Activated naive CD4-positive, alpha-beta T cell treated with anti-CD3 and anti-CD28 coated beads, Interleukin-2, amount 10 ng/mL, durations not matched to agents 5 hours and 36 hours (primary cell): ENCODE results near the gene DDX50. TPM values are rescaled to one million over a fixed set of nuclear protein-coding genes. Genes with fewer than 3 reads are reported as not detected.

Experiments used
- total RNA-seq, 2 experiments: library from RNA; stranded (reverse); gene quantifications; one replicate each; pipeline ENCODE4 v1.2.3, GENCODE V29; 2021

DDX50 gene, protein sequence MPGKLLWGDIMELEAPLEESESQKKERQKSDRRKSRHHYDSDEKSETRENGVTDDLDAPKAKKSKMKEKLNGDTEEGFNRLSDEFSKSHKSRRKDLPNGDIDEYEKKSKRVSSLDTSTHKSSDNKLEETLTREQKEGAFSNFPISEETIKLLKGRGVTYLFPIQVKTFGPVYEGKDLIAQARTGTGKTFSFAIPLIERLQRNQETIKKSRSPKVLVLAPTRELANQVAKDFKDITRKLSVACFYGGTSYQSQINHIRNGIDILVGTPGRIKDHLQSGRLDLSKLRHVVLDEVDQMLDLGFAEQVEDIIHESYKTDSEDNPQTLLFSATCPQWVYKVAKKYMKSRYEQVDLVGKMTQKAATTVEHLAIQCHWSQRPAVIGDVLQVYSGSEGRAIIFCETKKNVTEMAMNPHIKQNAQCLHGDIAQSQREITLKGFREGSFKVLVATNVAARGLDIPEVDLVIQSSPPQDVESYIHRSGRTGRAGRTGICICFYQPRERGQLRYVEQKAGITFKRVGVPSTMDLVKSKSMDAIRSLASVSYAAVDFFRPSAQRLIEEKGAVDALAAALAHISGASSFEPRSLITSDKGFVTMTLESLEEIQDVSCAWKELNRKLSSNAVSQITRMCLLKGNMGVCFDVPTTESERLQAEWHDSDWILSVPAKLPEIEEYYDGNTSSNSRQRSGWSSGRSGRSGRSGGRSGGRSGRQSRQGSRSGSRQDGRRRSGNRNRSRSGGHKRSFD
- 10 to 100 TPM; 45.2 to 48.9 TPM for total RNA-seq

DNA sequence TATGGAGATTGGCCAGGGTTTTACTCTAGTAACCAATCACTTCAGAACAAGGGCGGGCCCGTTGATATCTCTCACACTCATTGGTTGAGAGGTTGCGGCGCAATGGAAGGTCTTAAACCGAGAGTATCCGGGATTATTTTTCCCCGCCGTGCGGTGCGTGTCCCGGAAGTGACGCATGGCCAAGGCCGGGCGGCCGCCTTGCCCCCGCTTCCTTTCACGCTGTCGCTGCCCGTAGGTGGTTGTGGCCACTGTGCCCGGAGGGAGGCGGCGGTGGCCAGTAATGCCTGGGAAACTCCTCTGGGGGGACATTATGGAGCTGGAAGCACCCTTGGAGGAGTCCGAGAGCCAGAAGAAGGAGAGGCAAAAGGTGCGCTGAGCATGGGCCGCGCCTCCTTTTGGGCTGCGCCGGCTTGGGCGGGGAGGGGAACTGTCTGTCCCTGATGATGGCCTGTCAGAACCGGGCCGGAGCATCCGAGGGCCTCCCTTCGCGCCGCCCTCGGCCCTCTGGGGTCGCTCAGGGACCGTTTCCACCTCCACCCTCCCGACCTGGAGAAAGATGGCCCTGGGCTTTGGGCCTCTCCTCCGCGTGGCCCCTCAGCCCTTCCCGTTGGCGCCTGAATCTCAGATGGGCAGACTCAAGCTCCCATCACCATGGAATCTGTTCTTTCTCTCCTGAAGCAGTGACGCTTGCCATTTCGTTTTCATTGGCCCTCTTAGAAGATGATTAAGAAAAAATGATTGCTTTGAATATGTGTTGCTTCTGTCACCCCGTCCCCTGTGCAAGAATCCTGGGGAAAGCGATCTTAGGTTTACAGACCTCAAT, at the start of gene DDX50:
DDX50 (plus strand) TSS at position 211 of the 823 bp plus-strand sequence; CDS start at position 281, 70 bp downstream.

DNA sequence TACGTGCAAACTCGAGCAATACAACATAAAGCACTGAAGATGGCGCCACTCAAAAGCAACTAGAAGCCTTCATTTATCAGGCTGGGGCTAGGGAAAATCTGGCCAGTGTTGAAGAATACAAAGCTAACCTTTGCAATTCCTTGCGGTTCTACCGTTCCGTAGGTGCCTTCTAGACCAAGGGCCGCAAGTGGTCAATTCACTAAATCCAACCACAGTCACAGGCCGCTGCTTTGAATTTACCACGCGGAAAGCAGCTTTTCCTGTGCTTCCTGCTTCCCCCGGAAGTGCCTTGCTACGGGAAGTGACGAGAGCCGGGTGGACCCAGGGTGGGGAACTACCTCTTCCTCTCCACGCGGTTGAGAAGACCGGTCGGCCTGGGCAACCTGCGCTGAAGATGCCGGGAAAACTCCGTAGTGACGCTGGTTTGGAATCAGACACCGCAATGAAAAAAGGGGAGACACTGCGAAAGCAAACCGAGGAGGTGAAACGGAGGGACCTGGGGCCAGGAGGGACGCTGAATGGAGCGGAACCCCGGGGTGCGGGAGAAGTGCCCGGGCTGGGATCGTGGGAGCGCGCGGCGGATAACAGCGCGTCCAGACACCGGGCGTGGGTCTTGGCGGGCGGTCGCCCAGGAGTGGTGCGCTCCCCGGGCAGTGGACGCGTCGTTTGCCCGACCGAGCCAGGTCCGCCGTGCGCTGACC, 54.9 kb downstream of the DDX50 start, which contains the start of gene DDX21:
DDX21 (plus strand) TSS at position 339 of the 701 bp plus-strand sequence; CDS start at position 395, 56 bp downstream.

DNA sequence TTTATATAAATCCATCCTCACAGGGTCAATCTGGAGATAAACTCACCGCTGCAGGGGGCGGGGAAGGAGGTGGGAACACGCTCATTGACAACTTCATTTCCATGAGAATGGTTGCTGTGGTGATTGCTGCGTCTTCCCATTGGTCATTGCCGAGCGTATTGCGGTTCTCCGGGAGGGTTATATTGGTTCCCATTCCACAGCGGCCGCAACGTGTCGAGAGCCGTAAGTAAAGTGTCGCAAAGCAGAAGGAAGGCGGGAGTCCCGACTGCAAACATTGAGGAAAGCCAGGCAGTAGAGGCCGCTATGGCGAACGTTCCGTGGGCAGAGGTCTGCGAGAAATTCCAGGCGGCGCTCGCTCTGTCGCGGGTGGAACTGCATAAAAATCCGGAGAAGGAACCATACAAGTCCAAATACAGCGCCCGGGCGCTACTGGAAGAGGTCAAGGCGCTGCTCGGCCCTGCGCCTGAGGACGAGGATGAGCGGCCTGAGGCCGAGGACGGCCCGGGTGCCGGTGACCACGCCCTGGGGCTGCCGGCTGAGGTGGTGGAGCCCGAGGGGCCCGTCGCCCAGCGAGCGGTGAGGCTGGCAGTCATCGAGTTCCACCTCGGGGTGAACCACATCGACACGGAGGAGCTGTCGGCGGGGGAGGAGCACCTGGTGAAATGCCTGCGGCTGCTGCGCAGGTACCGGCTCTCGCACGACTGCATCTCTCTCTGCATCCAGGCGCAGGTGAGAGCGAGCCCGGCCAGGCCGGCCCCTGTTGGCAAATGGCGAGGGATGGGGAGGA, 87.6 kb downstream of the DDX50 start, which contains the start of gene KIFBP:
KIFBP (plus strand) TSS at position 274 of the 787 bp plus-strand sequence; CDS start at position 304, 30 bp downstream.

Other genes starting within 250 kb of the DDX50 start
- 10 to 100 TPM; 82.4 to 82.5 TPM for gene CCAR1, start 180.1 kb upstream of the DDX50 start, total RNA-seq
- 1 to 10 TPM in 1 of 2 experiments, under 1 TPM in 1; 0.86 to 1.2 TPM for gene STOX1, start 73.8 kb upstream of the DDX50 start, total RNA-seq
- gene DDX21, start 54.9 kb downstream of the DDX50 start, total RNA-seq: 10 to 100 TPM; 77.1 to 79.1 TPM
- gene KIFBP, start 87.5 kb downstream of the DDX50 start, total RNA-seq: 10 to 100 TPM; 10.9 to 12.7 TPM
- 100 to 1,000 TPM; 145 to 150 TPM for gene SRGN, start 186.8 kb downstream of the DDX50 start, total RNA-seq
- gene VPS26A, start 222.9 kb downstream of the DDX50 start, total RNA-seq: 10 to 100 TPM; 39.7 to 40.6 TPM